Glomerular visceral epithelial cell (primary cell): ENCODE data around the gene LGI4.

Experiments
- DNase-seq: peaks from one replicate; pipeline ENCODE4 v3.0.0-alpha.2; 2016; ENCODE audit errors: extremely low spot score

The LGI4 gene

DNA sequence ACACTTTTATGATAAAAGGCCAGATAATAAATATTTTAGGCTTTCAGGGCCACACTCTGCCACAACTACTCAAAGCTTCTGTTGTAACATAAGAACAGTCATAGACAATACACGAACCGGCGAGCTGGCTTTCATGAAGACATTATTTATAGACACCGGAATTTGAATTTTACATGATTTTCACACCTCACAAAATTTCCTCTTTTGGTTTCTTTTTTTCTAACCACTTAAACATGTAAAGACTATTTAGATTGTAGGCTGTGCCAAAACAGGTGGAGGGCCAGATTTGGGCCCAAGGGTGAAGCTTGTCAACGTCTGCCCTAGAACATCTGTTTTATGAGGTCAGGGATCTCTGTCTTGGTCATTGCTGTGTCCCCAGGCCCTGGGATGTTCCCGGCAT, 48.9 kb downstream of the LGI4 start:
- no peak for DNase-seq

DNA sequence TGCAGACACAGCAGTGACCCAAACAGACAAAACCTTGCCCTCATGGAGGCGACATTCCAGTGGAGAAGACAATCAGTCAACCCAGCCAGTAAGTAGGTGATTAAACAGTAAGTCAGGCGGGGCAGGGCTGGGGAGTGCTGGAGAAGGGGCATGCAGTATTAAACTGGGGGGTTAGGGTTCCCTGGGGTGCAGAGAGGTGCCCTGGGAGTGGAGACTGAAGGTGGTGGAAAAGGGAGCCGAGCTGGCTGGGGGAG, 50.4 kb downstream of the LGI4 start:
- no peak for DNase-seq

DNA sequence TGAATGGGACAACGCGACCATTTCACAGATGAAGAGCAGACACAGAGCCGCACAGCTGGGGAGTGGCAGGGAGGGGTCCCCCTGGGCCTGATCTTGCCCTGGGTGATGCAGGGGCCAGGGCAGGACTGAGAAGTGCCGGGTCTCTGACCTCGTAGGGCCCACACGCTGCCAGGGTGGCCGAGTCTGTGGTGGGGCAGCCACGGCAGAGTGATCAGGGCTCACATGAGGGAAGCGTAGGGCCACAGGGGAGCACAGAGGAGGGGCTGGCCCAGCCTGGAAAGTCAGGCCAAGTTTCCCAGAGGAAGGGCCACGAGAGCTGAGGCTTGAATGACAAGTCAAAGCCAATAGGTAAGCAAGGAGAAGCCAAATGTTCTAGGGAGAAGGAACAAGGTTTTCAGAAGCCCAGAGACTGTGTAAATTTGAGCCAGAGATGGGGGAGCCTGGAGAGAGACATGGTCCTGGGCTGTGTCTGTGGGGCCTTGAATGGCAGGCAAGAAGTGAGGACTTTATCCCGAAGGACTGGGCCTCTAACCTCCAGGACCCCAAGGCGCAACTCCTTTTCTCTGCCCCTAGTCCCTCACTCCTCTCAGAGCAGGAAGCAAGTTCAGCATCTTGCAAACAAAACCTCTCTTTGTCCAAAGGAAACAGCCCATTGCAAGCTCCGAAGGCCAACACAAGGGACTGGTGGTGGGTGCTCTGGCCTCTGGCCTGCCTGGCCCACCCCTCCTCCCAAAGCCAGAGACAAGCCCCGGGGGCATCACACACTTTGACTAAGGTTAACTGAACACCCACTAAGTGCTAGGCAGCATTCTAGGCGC, 51.0 kb downstream of the LGI4 start:
- DNase-seq: no peak

DNA sequence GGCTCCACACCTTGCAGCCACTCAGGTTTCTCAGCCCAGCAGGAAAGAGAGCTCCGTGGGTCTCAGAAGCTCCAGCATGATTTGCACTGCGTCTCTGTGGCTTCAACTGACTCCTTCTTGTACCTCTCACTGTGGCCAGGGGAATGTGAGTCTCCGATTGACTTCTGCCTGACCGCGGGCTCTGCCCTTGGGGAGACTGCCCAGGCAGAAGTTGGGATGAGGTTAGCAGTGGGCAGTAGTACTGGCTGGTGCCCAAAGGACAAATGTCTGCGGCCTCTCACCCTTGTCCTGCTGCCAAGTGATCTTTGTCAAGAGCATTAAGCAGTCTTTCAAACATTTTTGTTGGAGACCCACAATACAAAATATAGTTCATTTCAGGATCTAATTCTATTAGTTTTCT, 53.7 kb downstream of the LGI4 start:
- DNase-seq: no peak

DNA sequence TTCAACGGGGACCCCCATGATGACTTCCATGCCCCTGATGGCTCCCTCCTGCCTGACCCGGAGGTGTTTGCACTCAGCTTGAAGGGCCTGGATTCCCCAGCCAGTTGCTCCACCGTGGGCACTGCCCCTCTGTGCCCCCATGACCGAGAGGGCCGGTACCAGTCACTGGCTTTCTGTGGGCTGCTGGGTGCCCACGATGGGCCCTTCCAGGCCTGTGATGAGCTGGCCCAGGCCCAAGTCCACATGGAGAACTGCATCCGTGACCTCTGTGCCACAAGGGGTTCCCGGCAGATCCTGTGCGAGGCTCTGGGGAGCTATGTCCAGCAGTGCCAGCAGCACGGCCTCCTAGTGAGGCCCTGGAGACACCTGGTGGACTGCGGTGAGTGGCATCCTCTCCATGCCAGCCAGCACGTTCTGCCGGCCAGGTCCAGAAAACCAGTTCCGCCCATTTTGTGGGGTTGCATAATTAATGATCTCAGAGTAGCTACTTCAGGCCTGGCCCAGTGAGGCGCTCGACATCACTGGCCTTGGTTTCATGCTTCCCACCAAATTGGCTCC, 54.2 kb downstream of the LGI4 start:
- DNase-seq: no peak

DNA sequence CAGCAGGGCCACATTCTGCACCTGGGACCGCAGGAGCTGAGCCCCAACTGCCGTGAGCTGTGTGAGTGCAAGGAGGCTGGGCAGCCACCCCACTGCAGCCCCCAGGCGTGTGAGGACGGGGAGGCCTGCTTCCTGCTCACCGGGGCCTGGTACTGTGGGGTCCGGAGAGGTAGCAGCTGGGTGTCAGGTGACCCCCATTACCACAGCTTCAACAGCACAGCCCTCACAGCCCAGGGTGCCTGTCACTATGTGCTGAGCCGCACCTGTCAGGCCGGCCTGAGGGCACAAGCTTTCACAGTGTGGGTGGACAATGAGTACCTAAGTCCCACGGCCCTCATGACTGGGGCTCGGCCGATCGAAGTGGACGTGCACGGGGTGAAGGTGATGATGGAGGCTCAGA, 55.0 kb downstream of the LGI4 start:
- no peak for DNase-seq

DNA sequence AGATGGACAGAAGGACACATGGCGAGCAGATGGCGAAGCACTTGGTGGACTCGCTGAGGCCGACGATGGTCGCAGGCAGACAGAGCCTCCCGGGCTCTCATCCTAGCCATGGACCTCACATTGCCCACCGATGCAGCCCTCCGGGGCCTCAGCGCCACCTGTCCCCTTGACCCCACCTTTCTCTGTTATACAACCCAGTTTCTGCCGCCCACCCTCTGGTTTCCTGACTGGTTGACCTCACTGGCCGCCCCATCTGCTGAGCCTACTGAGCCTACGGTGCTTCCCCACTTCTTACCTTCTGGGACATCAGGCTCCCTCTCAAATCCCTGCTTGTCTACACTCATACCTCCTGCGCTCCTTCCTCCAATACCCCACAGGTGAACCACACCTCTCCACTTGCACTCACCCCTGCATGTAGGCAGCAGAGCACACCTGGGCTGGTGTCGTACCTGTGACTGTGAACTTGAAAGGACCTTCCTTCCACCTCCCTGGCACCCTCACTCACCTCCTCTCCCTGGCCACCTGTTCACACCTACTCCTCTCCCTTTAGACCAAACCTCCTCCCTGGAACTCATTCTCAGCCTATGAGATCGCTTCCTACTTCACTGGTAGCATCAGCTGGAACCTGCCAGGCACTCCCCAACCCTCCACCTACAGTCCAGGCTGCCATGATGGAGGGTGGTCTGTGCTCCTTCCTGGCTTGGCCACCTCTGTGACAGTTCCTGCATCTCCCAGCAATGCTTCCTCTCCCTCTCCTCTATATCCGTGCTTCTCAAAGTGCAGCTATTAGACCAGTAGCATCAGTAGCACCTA, 57.2 kb downstream of the LGI4 start:
- DNase-seq: no peak

DNA sequence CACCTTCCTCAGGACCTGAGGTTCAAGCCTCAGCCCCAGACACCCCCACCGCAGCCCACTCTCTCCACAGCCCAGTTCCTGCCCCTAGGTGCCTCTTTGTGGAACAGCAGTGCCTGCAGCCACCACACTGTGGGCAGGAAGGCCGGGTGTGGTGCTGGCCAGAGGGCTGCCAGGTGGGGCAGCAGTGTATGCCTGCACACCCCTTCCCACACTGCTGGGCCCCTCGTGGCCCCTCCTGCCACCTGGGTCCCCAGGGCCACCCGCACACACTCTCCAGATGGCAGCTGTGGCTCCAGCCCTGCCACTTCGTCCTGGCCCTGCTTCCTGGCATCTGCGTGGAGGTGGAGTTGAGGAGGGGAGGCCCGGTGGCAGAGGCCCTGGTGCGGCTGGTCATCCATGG, 58.2 kb downstream of the LGI4 start:
- DNase-seq: no peak

DNA sequence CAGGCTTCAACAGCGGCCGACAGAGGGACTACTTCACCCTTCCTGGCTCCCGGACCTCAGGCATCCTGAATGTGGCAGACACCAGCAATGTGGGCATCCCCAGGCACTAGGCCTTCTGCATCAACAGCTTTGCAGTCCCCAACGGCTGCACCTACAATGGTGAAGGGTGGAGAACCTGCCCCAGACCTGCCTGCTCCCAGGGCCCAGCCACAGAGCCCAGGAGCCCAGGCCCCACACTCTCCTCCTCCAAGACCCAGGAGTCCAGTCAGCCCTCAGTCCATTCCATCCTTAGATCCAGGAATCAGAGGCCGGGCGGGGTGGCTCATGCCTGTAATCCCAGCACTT, 58.9 kb downstream of the LGI4 start:
- no peak for DNase-seq

DNA sequence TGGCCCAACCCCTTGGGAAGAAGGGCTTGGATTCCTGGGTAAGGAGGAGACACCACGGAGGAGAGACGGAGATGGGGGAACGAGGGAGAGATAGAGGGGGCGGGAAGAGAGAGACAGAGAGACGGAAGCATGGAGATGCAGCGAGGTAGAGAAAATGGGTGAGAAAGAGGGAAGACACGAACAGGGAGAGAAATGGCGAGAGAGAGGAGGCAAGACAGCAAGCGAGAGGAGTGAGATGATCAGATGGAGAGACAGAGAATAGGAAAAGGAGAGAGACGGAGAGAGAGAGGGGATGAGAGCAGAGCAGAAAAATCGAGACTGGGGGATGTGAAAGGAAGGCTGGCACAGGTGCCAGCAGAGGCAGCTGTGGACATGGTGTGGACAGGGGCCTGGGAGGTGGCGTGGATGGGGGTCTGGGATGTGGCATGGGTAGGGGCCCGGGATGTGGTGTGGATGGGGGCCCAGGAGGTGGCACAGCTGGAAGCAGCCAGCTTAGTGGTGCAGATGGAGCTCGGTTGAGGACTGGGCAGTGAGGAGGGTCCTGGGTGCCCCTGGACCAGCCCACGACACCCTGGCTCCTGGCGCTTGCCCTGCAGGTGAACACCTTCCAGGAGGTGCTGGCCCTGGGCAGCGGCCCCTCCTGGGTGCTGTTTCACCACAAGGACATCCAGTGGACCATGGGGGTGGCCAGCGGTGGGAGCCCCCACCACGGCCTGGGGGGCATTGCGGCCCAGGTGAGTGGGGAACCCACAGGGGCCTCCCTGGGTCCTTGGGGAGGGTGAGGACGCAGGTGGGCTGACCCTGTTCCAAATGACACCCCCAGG, 59.4 kb downstream of the LGI4 start:
- no peak for DNase-seq
